Measurements from ENCODE around the gene PLEKHG5.

PLEKHG5 gene

GRCh38 chr1:6483761-6484117, 7.7 kb downstream of the PLEKHG5 start:
- Histone ChIP-seq H3K79me2 (ENCODE audit: low read length) (no peaks in the 10 kb centered on the region), H3K4me2 (ENCODE audit: low read length) (no peak overlapping the region), H3K4me3 (ENCODE audit: low read length) (no peak overlapping the region), H3K27me3 (ENCODE audit: low read depth, low read length) (no peaks in the 10 kb centered on the region), H3K9me3 (ENCODE audit: insufficient read depth, low read length) (no peaks in the 10 kb centered on the region), H3K36me3 (replicated peaks; ENCODE audit: low read depth, low read length) (no peaks in the 10 kb centered on the region), H3K4me1 (ENCODE audit: low read length) (0 out of 2 replicates have a peak, but pooled peaks cover 6% of the 10 kb centered on the region), H2AFZ (ENCODE audit: low read depth, low read length) (no peak overlapping the region), H4K20me1 (ENCODE audit: insufficient read depth, low read length) (no peaks in the 10 kb centered on the region), H3K27ac (ENCODE audit: low read length) (no peak overlapping the region), H3K9ac (ENCODE audit: low read length) (no peak overlapping the region)
- no peak for TF ChIP-seq CTCF (IDR thresholded peaks at IDR 0.05; ENCODE audit: low read depth, low read length)
- no peak for TF ChIP-seq EZH2phosphoT487 (IDR thresholded peaks at IDR 0.05; ENCODE audit: low read depth)

GRCh38 chr1:6483017-6483760, 8.3 kb downstream of the PLEKHG5 start:
- Histone ChIP-seq H4K20me1 (ENCODE audit: insufficient read depth, low read length) (no peaks in the 10 kb centered on the region), H3K79me2 (ENCODE audit: low read length) (no peaks in the 10 kb centered on the region), H3K36me3 (replicated peaks; ENCODE audit: low read depth, low read length) (no peaks in the 10 kb centered on the region), H3K4me2 (ENCODE audit: low read length) (no peak overlapping the region), H3K27me3 (ENCODE audit: low read depth, low read length) (no peaks in the 10 kb centered on the region), H3K4me3 (ENCODE audit: low read length) (no peak overlapping the region), H2AFZ (ENCODE audit: low read depth, low read length) (no peak overlapping the region), H3K9ac (ENCODE audit: low read length) (no peak overlapping the region), H3K9me3 (ENCODE audit: insufficient read depth, low read length) (no peaks in the 10 kb centered on the region), H3K4me1 (ENCODE audit: low read length) (0 out of 2 replicates have a peak, but pooled peaks cover 6% of the 10 kb centered on the region), H3K27ac (ENCODE audit: low read length) (no peak overlapping the region)
- TF ChIP-seq CTCF (IDR thresholded peaks at IDR 0.05; ENCODE audit: low read depth, low read length) (no peak), EZH2phosphoT487 (IDR thresholded peaks at IDR 0.05; ENCODE audit: low read depth) (no peak)

DNA sequence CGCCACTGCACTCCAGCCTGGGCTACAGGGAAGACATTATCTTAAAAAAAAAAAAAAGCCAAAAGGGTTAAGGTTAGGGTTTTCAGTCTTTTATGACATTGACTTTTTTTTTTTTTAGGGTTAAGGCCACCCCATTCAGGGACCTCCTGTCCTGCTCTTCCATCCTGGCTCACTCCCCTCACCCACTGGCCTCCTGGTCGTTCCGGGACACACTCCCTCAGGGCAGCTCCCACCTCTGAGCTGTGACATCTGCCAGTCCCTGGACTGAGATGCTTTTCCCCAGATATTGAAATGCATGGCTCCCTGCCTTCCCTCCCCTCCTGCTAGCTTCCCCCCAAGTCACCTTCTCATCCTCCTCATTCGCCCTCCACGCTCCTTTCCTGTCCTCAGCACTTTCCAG, 9.6 kb downstream of the PLEKHG5 start:
- no peaks in the 10 kb centered on the region for H3K36me3 ChIP-seq (replicated peaks; ENCODE audit: low read depth, low read length)
- H3K9me3 ChIP-seq (ENCODE audit: insufficient read depth, low read length), result no peaks in the 10 kb centered on the region
- H3K4me3 ChIP-seq (ENCODE audit: low read length), result no peak overlapping the region
- H4K20me1 ChIP-seq (ENCODE audit: insufficient read depth, low read length), result no peaks in the 10 kb centered on the region
- TF ChIP-seq CTCF (IDR thresholded peaks at IDR 0.05; ENCODE audit: low read depth, low read length), result no peak
- no peak for TF ChIP-seq EZH2phosphoT487 (IDR thresholded peaks at IDR 0.05; ENCODE audit: low read depth)
- no peak overlapping the region for H3K4me2 ChIP-seq (ENCODE audit: low read length)
- H2AFZ ChIP-seq (ENCODE audit: low read depth, low read length), result no peak overlapping the region
- H3K9ac ChIP-seq (ENCODE audit: low read length), result no peak overlapping the region
- H3K27me3 ChIP-seq (ENCODE audit: low read depth, low read length), result no peaks in the 10 kb centered on the region
- no peak overlapping the region for H3K27ac ChIP-seq (ENCODE audit: low read length)
- 0 out of 2 replicates have a peak, but pooled peaks cover 6% of the 10 kb centered on the region for H3K4me1 ChIP-seq (ENCODE audit: low read length)
- no peaks in the 10 kb centered on the region for H3K79me2 ChIP-seq (ENCODE audit: low read length)

DNA sequence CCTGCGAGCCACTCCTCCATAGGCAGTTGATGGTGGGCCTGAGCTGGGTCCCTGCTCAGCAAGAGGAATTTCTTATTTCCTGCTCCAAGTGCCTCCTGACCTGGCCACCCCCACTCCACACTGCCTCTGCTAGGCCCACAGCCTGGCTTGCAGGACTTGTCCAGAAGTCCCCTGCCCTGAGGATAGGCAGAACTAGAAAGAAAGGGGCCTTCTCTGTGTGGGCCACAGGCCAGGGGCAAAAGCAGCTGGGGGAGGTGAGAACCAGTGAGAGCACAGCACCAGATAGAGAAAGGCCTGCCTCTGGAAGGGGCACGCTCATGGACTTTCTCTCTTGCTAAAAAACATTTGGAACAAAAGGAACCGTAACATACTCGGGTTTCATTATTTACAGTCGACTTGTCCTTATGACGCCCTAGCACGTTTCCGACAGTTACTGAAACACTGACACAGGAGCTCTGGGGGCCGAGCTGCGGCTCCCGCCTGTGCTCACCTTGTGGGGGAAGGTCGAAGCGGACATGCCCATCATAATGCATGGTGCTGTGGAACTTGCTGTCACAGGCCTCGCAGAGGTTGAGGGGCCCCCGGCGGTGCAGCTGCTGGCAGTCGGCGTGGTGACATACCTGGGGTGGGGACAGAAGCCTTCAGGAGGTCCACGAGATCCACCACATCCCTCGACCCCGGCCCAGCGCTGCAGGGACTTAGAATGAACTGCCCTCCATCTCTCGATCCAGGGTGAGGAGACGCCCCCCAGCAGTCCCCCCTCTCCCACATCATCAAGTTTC, 14.2 kb downstream of the PLEKHG5 start:
- Histone ChIP-seq H3K4me1 (ENCODE audit: low read length) (no peaks in the 10 kb centered on the region), H4K20me1 (ENCODE audit: insufficient read depth, low read length) (no peaks in the 10 kb centered on the region), H2AFZ (ENCODE audit: low read depth, low read length) (no peak overlapping the region), H3K9me3 (ENCODE audit: insufficient read depth, low read length) (no peaks in the 10 kb centered on the region), H3K79me2 (ENCODE audit: low read length) (no peaks in the 10 kb centered on the region), H3K9ac (ENCODE audit: low read length) (no peak overlapping the region), H3K27ac (ENCODE audit: low read length) (no peak overlapping the region), H3K27me3 (ENCODE audit: low read depth, low read length) (no peaks in the 10 kb centered on the region), H3K4me2 (ENCODE audit: low read length) (no peak overlapping the region), H3K4me3 (ENCODE audit: low read length) (no peak overlapping the region), H3K36me3 (replicated peaks; ENCODE audit: low read depth, low read length) (no peaks in the 10 kb centered on the region)
- TF ChIP-seq CTCF (IDR thresholded peaks at IDR 0.05; ENCODE audit: low read depth, low read length) (no peak), EZH2phosphoT487 (IDR thresholded peaks at IDR 0.05; ENCODE audit: low read depth) (no peak)
